GM18526 (cell line): ENCODE measurements around the gene PPME1.

Source experiments
- POLR2A ChIP-seq: IDR thresholded peaks from 3 replicates; pipeline ENCODE4 v1.6.1; 2011; ENCODE audit not compliant: insufficient read length; ENCODE audit errors: extremely low read depth

PPME1 gene

DNA sequence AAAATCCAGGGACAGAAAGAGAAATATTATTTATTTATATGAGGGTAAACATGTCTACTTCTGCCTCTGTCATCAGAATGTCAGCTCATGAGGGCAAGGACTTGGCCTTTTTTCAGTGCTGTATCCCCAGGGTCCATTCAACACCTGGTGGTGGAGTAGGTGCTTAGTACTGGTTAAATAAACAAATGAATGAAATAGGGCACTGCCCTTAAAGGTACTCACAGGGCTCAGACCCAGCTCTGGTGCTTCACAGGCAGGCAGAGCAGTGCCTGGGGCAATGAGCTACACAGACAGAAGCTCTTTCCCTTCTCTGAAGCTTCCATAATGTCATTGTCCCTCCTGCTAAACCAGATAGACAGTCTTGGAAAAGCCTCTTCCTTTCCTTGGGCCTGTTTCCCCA is 109.4 kb downstream of the PPME1 start:
- no peak for TF ChIP-seq POLR2A

DNA sequence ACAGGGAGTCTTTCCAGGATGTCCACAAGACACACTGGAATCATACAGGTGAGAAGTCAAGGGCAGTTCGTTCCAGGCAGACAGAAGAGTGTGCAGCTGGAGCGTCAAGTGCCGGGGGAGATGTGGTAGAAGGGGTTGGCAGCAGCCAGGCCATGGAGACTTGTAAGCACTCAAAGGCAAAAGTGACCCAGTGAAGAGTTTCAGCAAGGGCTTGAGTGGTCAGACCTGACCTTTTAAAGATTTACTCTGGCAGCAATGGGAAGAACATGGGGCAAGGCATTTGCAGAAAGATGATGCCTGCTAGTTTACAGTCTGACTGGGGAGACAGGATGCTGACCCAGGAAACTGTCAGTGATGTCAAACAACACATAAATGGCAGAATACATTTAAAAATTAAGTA is 111.3 kb downstream of the PPME1 start:
- no peak for TF ChIP-seq POLR2A

GRCh38 chr11:74282914-74283371 is 111.9 kb downstream of the PPME1 start:
- TF ChIP-seq POLR2A, result no peak

DNA sequence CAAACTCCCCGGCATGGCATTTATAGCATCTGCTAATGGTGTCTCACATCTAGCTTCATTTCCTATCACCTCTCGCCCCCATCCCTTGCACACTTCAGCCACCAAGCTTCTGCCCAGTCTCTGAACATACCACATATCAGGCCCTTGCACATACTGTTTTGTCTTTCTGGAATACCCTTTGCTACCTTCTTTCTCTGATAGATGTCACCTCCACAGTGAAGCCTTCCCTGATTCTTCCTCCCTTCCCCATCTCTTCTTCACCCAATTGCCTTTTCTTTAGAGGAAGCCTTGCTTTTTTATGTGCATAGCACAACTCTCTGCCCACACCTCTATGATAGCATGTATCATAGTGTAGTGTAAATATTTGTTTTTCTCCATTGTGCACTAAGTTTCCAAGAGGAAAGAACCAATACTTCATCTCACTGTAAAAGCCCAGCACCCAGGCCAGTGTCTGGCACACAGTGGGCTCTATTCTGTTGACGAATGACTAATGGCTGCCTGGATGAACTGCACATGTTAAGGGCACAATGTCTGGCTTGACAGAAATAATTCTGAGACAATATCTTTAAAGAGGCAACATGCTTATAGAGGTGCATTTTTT is 112.6 kb downstream of the PPME1 start:
- TF ChIP-seq POLR2A, result no peak

GRCh38 chr11:74284466-74284865 is 113.4 kb downstream of the PPME1 start:
- TF ChIP-seq POLR2A, result no peak

- TF ChIP-seq POLR2A, result no peak
These were observed 117.1 kb downstream of the PPME1 start for GRCh38 chr11:74288161-74288560.

- no peak for TF ChIP-seq POLR2A
These were observed 117.8 kb downstream of the PPME1 start for GRCh38 chr11:74288911-74289310.

- no peak for TF ChIP-seq POLR2A
These were observed 126.4 kb downstream of the PPME1 start for GRCh38 chr11:74297484-74297883.

DNA sequence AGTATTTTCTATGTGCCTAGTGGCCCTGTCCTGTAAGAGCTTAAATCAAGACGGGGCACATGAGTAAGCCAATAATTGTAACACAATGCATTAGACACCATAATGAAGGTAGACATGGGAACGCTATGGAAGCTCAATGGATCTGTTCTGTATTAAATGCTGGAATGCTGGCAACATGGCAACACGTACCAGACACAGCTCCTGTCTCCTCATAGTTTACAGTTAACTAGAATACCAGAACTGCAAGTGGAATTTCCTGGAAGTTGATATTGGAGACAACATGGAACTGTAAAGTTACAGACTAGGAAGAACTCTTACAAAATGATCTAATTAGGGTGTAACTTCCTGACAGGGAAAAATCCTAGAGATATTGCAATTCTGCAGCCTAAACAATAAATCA is 127.9 kb downstream of the PPME1 start:
- no peak for TF ChIP-seq POLR2A
